Transverse colon (tissue), 4 donors: ENCODE data around the gene GRXCR2. TPM values are rescaled to one million over a fixed set of nuclear protein-coding genes. Genes with fewer than 3 reads are reported as not detected.

ENCODE experiments used
- DNase-seq: peaks from one replicate; pipeline ENCODE4 v3.0.0-alpha.2; 2019
- H3K27ac ChIP-seq, 4 donors: fragments of 200-600 bp; sonication (generic); 2 replicates each; pipeline ENCODE4 v1.5.1; 2016 to 2018; ENCODE audit warnings: inconsistent platforms in 4 of 4
- H3K27me3 ChIP-seq: fragments of 200-600 bp; sonication (generic); 2 replicates; pipeline ENCODE4 v1.5.1; 2017; ENCODE audit warnings: inconsistent platforms
- H3K36me3 ChIP-seq, 4 donors: fragments of 200-600 bp; sonication (generic); 2 replicates each; pipeline ENCODE4 v1.5.1; 2017 to 2019; ENCODE audit warnings: inconsistent platforms in 4 of 4
- H3K4me1 ChIP-seq, 4 donors: fragments of 200-600 bp; sonication (generic); 2 replicates each; pipeline ENCODE4 v1.5.1; 2017 to 2020; ENCODE audit warnings: inconsistent platforms in 4 of 4
- H3K4me3 ChIP-seq, 4 donors: fragments of 200-600 bp; sonication (generic); 1 replicate in 1 of 4; 2 replicates in 3 of 4; pipeline versions ENCODE4 v1.5.1 to v1.6.1; 2017 to 2019; ENCODE audit warnings: inconsistent platforms in 4 of 4
- H3K9me3 ChIP-seq, 2 donors: fragments of 200-600 bp; sonication (generic); 2 replicates each; pipeline ENCODE4 v1.5.1; 2017 to 2019; ENCODE audit warnings: inconsistent platforms in 2 of 2
- EP300 ChIP-seq: sonication (generic); formaldehyde crosslinking; IDR thresholded peaks from one replicate; pipeline ENCODE4 v1.6.1; 2017; ENCODE audit warnings: antibody characterized with exemption, low read depth
- POLR2A ChIP-seq: fragments of 450-650 bp; IDR thresholded peaks from one replicate; pipeline ENCODE4 v1.6.1; 2016; ENCODE audit warnings: antibody characterized with exemption, mild to moderate bottlenecking, moderate library complexity
- POLR2AphosphoS5 ChIP-seq, 3 donors: sonication (generic); formaldehyde crosslinking; IDR thresholded peaks; one replicate each; pipeline ENCODE4 v1.6.1; 2016; ENCODE audit warnings: antibody characterized with exemption in 3 of 3
- WGBS, 2 donors: methylation state at CpG; one replicate each; pipeline ENCODE4 v1.1.5; 2018; ENCODE audit warnings: low coverage in 1 of 2; 5-methylcytosine and 5-hydroxymethylcytosine counted together
- in situ Hi-C, 4 donors: fragments of 200-750 bp; cut with MboI; loops; one replicate each; pipeline versions ENCODE4 v1.15.0 to v1.15.1; 2017; ENCODE audit warnings: low sequenced_read_pairs in 3 of 4, low pct_ligation_motif_present in 1 of 4, low pct_unique_long_range_greater_than_20kb in 1 of 4
- intact Hi-C: fragments of 100-400 bp; cut with DNase I; formaldehyde crosslinking; loops from one replicate; pipeline ENCODE4 v1.15.1; 2023; ENCODE audit warnings: low total_unique reads
- total RNA-seq, 4 donors: library from RNA; depleted of rRNA; stranded (reverse); fragments of >200 nt; gene quantifications; one replicate each; pipeline ENCODE4 v1.1.0, GENCODE V29; 2016
- TF ChIP-seq, protein P1 (sequence below), 5 experiments: fragments of 200-600 bp in 3 of 5; fragments of 450-650 bp in 2 of 5; sonication (generic) in 3 of 5; IDR thresholded peaks; 1 replicate in 2 of 5; 2 replicates in 3 of 5; pipeline ENCODE4 v1.5.1; 2016 to 2017; ENCODE audit warnings: antibody characterized with exemption in 5 of 5, inconsistent platforms in 3 of 5, mild to moderate bottlenecking in 2 of 5, moderate library complexity in 1 of 5

Gene GRXCR2, protein sequence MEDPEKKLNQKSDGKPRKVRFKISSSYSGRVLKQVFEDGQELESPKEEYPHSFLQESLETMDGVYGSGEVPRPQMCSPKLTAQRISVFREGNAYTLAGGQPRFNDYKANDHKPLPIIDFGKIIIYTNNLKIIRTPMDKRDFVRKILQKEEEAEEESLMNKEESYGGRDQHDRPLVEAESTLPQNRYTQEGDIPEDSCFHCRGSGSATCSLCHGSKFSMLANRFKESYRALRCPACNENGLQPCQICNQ
- total RNA-seq: not detected

DNA sequence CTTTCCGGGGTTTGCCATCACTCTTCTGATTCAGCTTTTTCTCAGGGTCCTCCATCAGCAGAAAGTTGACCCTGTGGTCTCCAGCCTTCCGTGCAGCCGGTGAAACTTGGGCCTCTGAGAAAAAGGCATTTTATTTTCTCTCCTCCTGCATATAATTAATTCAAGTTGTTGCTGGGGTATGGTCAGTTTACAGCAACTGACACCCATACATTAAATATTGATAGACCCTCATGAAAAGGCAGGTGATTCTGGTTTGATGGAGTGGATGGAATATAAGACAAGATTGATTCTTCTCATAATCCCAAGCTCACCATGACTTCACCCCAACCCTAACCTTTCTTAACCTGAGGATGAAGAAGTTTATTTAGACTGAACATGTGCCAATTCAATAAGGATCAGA, at the start of gene GRXCR2:
GRXCR2 (minus strand) TSS at position 101 of the 400 bp plus-strand sequence; CDS start at position 55, 46 bp downstream.
- no peaks in the 10 kb centered on the region for H3K9me3 ChIP-seq
- TF ChIP-seq, protein P1, sequence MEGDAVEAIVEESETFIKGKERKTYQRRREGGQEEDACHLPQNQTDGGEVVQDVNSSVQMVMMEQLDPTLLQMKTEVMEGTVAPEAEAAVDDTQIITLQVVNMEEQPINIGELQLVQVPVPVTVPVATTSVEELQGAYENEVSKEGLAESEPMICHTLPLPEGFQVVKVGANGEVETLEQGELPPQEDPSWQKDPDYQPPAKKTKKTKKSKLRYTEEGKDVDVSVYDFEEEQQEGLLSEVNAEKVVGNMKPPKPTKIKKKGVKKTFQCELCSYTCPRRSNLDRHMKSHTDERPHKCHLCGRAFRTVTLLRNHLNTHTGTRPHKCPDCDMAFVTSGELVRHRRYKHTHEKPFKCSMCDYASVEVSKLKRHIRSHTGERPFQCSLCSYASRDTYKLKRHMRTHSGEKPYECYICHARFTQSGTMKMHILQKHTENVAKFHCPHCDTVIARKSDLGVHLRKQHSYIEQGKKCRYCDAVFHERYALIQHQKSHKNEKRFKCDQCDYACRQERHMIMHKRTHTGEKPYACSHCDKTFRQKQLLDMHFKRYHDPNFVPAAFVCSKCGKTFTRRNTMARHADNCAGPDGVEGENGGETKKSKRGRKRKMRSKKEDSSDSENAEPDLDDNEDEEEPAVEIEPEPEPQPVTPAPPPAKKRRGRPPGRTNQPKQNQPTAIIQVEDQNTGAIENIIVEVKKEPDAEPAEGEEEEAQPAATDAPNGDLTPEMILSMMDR (IDR thresholded peaks at IDR 0.05): no peak
- no peak for TF ChIP-seq EP300
- no peak for TF ChIP-seq POLR2A
- no peak for TF ChIP-seq POLR2AphosphoS5 (IDR thresholded peaks at IDR 0.05)
- intact Hi-C loops (no loop called here), in situ Hi-C loops (no loop called here)
- H3K36me3 ChIP-seq: no peaks in the 10 kb centered on the region
- no peak for DNase-seq
- WGBS, 2 donors: 56 to 67% methylated on average over 3 of the region's 3 CpGs
- peaks cover 0 to 3% (median 0%) of the 10 kb centered on the region in 4 donors for H3K4me1 ChIP-seq
- H3K27me3 ChIP-seq: no peaks in the 10 kb centered on the region
- no peak within 1 kb of the TSS for H3K4me3 ChIP-seq
- H3K27ac ChIP-seq: no peak within 1 kb of the TSS

DNA sequence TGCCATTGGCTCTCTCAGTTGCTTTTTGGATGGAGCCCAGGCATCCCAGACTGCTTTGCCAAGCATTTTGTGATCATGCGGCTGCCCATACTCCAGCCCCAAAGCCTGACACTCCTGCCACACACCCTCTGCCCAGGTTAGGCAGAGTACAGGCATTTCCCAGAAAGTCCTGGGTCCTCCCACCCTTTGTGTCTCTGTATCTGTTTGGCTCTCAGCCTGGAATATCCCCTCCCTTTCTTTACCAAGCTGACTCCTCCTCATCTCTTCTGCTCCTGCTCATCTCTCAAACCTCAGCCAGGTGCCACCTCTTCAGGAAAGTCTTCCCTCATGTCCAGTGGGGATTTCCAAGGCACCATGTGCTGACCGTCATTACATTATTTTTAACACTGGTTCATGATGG, 49.2 kb upstream of the GRXCR2 start:
- in situ Hi-C loops (loop anchor here in 1 of 4 donors (25.0 kb wide), 1 partner anchor 140 kb away; no protein-coding TSS in a partner anchor), intact Hi-C loops (no loop called here)
- Histone ChIP-seq H3K27ac (no peak overlapping the region), H3K4me1 (no peaks in the 10 kb centered on the region), H3K36me3 (no peaks in the 10 kb centered on the region), H3K4me3 (no peak overlapping the region), H3K9me3 (no peaks in the 10 kb centered on the region), H3K27me3 (no peaks in the 10 kb centered on the region)
- DNase-seq: no peak
- WGBS, 2 donors: 83 to 89% methylated on average over 1 to 2 of the region's 2 CpGs
- TF ChIP-seq POLR2A (no peak), EP300 (no peak), POLR2AphosphoS5 (IDR thresholded peaks at IDR 0.05) (no peak)
- TF ChIP-seq, protein P1 (IDR thresholded peaks at IDR 0.05): no peak

DNA sequence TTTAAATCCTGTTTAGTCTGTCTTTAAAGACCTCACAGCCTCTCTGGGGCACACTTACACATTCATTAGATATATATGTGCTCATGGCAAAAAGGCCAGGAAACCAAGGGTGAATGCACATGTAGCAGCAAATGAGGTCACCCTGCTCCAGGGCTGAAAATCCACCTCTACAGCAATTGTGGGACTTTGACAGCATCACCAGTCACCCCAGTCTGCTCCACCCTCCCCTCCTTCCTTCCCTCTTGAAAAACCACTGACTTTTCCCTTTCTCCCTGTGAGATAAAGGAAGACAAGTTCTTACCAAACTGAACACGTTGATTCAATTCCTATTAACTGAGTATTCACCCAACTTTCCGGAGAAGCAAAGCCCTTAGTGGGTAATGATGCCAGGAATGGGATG, 48.4 kb upstream of the GRXCR2 start:
- 85 to 95% methylated on average over 2 of the region's 2 CpGs for WGBS, 2 donors
- H3K27ac ChIP-seq: no peak overlapping the region
- H3K4me3 ChIP-seq: no peak overlapping the region
- no peak for DNase-seq
- in situ Hi-C loops (loop anchor here in 1 of 4 donors (25.0 kb wide), 1 partner anchor 141 kb away; no protein-coding TSS in a partner anchor), intact Hi-C loops (no loop called here)
- TF ChIP-seq POLR2A (no peak), EP300 (no peak), POLR2AphosphoS5 (IDR thresholded peaks at IDR 0.05) (no peak)
- TF ChIP-seq, protein P1 (IDR thresholded peaks at IDR 0.05): no peak
- H3K36me3 ChIP-seq: no peaks in the 10 kb centered on the region
- no peaks in the 10 kb centered on the region for H3K4me1 ChIP-seq
- H3K27me3 ChIP-seq: no peaks in the 10 kb centered on the region
- no peaks in the 10 kb centered on the region for H3K9me3 ChIP-seq

DNA sequence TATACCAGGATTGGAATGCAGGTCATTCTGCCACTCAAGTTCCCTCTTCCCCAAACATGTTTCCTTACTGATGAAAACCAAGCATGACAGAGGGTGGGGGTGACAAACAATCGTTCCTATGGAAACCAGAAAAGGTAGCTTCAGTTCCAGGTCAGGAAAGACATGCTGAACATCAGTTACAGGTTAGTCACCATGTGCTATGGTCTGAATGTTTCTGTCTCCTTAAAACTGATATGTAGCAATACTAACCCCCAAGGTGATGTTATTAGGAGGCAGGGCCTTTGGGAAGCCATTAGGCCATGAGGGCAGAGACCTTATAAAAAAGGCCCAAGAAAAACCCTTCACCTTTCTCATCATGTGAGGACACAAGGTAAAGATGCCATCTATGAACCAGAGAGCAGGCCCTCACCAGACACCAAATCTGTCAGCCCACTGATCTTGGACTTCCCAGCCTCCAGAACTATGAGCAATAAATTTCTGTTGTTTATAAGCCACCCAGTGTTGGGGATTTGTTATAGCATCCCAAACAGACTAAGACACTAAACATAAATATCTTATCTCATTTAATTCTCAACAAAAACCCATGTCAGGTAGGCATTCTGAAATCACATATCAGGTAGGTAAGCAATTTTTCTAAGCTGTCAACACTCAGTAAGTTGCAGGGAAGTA, 47.9 kb upstream of the GRXCR2 start:
- Histone ChIP-seq H3K27ac (no peak overlapping the region), H3K27me3 (no peaks in the 10 kb centered on the region), H3K4me1 (no peaks in the 10 kb centered on the region), H3K9me3 (no peaks in the 10 kb centered on the region), H3K4me3 (no peak overlapping the region), H3K36me3 (no peaks in the 10 kb centered on the region)
- no peak for DNase-seq
- no peak for TF ChIP-seq EP300
- TF ChIP-seq POLR2AphosphoS5 (IDR thresholded peaks at IDR 0.05): no peak
- no peak for TF ChIP-seq POLR2A
- TF ChIP-seq, protein P1 (IDR thresholded peaks at IDR 0.05): no peak
- in situ Hi-C loops: loop anchor here in 1 of 4 donors (25.0 kb wide), 1 partner anchor 142 kb away; no protein-coding TSS in a partner anchor
- 79 to 80% methylated on average over 1 of the region's 1 CpG for WGBS, 2 donors
- intact Hi-C loops: no loop called here
